ENCODE data around the gene PIBF1.

Gene PIBF1

DNA sequence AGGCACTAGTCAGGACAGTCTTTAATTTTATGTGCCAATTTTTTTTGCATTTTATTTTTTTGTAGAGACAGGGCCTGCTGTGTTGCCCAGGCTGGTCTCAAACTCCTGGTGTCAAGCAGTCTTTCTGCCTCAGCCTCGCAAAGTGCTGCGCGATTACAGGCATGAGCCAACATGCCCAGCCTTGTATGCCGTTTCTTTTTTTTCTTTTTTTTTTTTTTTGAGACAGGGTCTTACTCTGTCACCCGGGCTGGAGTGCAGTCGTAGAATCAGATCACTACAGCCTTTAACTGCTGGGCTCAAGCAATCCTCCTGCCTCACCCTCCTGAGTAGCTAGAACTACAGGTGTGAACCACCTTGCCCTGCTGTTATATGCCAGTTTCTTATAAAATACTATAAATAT lies 27.8 kb upstream of the PIBF1 start:
- H3K36me3 ChIP-seq, result peaks cover 84% of the 10 kb centered on the region
- no peaks in the 10 kb centered on the region for H3K9me3 ChIP-seq
- no peaks in the 10 kb centered on the region for H3K27me3 ChIP-seq
- H3K4me1 ChIP-seq (ENCODE audit: control insufficient read depth in 1 of 2, insufficient read depth in 1 of 2, low read depth in 1 of 2, low read length in 1 of 2), result no peaks in the 10 kb centered on the region
- no peak overlapping the region for H3K4me3 ChIP-seq (ENCODE audit: low read depth in 1 of 2, low read length in 1 of 2)
- no peak overlapping the region for H3K27ac ChIP-seq
- TF ChIP-seq, protein P1, sequence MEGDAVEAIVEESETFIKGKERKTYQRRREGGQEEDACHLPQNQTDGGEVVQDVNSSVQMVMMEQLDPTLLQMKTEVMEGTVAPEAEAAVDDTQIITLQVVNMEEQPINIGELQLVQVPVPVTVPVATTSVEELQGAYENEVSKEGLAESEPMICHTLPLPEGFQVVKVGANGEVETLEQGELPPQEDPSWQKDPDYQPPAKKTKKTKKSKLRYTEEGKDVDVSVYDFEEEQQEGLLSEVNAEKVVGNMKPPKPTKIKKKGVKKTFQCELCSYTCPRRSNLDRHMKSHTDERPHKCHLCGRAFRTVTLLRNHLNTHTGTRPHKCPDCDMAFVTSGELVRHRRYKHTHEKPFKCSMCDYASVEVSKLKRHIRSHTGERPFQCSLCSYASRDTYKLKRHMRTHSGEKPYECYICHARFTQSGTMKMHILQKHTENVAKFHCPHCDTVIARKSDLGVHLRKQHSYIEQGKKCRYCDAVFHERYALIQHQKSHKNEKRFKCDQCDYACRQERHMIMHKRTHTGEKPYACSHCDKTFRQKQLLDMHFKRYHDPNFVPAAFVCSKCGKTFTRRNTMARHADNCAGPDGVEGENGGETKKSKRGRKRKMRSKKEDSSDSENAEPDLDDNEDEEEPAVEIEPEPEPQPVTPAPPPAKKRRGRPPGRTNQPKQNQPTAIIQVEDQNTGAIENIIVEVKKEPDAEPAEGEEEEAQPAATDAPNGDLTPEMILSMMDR (IDR thresholded peaks at IDR 0.05), result no peak

DNA sequence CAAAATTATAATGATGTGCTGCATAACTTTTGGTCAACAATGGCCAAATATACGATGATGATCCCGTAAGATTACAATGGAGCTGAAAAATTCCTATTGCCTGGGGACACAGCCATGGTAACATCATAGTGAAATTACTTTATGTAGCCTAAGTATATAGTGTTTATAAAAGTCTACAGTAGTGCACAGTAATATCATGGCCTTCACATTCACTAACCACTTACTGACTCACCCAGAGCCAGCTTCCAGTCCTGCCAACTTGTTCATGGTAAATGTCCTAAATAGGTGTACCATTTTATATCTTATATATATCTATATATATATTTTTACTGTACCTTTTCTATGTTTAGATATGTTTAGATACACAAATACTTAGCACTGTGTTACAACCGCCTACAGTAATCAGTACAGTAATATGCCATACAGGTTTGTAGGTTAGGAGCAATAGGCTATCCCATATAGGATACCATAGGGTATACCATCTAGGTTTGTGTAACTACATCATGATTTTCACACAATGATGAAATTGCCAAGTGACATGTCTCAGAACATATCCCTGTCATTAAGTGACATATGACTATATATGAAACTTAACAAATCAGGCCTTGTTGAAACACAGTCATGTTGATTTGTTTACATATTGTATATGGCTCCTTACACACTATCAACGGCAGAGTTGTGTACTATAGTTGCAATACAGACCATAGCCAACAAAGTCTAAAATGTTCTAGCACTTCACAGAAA lies 24.0 kb upstream of the PIBF1 start:
- H3K27ac ChIP-seq, result no peak overlapping the region
- H3K9me3 ChIP-seq, result no peaks in the 10 kb centered on the region
- peaks cover 95% of the 10 kb centered on the region for H3K36me3 ChIP-seq
- no peaks in the 10 kb centered on the region for H3K4me1 ChIP-seq (ENCODE audit: control insufficient read depth in 1 of 2, insufficient read depth in 1 of 2, low read depth in 1 of 2, low read length in 1 of 2)
- H3K27me3 ChIP-seq, result no peaks in the 10 kb centered on the region
- TF ChIP-seq, protein P1 (IDR thresholded peaks at IDR 0.05), result no peak
- H3K4me3 ChIP-seq (ENCODE audit: low read depth in 1 of 2, low read length in 1 of 2), result no peak overlapping the region

GRCh38 chr13:72760189-72760588 lies 21.7 kb upstream of the PIBF1 start:
- H3K4me1 ChIP-seq (ENCODE audit: control insufficient read depth in 1 of 2, insufficient read depth in 1 of 2, low read depth in 1 of 2, low read length in 1 of 2), result no peaks in the 10 kb centered on the region
- H3K27me3 ChIP-seq, result no peaks in the 10 kb centered on the region
- TF ChIP-seq, protein P1 (IDR thresholded peaks at IDR 0.05), result no peak
- peaks cover 95% of the 10 kb centered on the region for H3K36me3 ChIP-seq
- H3K9me3 ChIP-seq, result no peaks in the 10 kb centered on the region
- no peak overlapping the region for H3K27ac ChIP-seq
- H3K4me3 ChIP-seq (ENCODE audit: low read depth in 1 of 2, low read length in 1 of 2), result no peak overlapping the region

DNA sequence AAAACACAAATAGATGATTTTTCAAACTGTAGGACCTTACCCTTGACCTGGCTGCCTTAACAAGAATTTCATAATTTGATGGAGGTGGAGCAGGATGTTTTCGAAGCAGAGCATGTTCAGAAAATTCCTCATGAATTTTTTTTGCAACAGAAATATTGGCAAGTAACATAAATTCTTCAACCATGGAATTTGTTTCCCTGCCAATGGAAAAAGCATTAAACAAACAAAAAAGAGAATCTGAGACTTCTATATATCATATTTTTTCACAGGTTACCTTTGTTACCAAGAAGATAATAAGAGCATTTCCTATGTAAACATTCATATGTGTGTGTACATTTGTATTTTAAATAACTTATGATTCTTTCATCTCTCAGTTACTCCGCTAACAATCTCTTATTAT lies 18.5 kb upstream of the PIBF1 start:
- Histone ChIP-seq H3K36me3 (peaks cover 100% of the 10 kb centered on the region), H3K4me1 (ENCODE audit: control insufficient read depth in 1 of 2, insufficient read depth in 1 of 2, low read depth in 1 of 2, low read length in 1 of 2) (no peaks in the 10 kb centered on the region), H3K4me3 (ENCODE audit: low read depth in 1 of 2, low read length in 1 of 2) (no peak overlapping the region), H3K27me3 (no peaks in the 10 kb centered on the region), H3K27ac (no peak overlapping the region), H3K9me3 (no peaks in the 10 kb centered on the region)
- TF ChIP-seq, protein P1 (IDR thresholded peaks at IDR 0.05), result no peak

- Histone ChIP-seq H3K36me3 (peaks cover 92% of the 10 kb centered on the region), H3K9me3 (no peaks in the 10 kb centered on the region), H3K27me3 (no peaks in the 10 kb centered on the region), H3K4me3 (ENCODE audit: low read depth in 1 of 2, low read length in 1 of 2) (no peak overlapping the region), H3K27ac (no peak overlapping the region), H3K4me1 (ENCODE audit: control insufficient read depth in 1 of 2, insufficient read depth in 1 of 2, low read depth in 1 of 2, low read length in 1 of 2) (no peaks in the 10 kb centered on the region)
- TF ChIP-seq, protein P1 (IDR thresholded peaks at IDR 0.05), result no peak
These were observed 7.9 kb upstream of the PIBF1 start for GRCh38 chr13:72774019-72774418.
